Measurements from ENCODE around the gene PRDM10.
"Not testable (repeated sequence)": the region's sequence is repeated elsewhere in the genome, so short reads cannot be mapped to it uniquely, and the experiment has no call there.

Gene PRDM10

DNA sequence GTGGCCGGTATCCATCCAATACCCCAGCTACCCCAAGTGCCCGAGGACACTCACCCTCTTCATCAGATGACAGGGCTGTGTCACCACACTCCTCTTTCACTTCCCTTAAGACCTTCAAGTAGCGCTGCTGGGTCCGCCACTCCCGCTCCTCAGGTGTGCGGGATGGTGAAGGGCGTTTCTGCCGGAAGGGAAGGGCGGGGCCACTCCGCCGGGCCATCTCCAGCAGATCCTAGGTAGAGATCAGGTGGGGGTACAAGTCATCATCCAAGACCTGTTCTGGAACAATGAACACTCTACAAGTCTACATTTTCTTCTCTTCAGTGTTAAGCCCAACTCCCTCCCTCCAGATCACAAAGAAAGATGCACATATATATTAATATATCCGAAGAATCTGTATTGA, 117.3 kb downstream of the PRDM10 start:
- DNase-seq: no peak

DNA sequence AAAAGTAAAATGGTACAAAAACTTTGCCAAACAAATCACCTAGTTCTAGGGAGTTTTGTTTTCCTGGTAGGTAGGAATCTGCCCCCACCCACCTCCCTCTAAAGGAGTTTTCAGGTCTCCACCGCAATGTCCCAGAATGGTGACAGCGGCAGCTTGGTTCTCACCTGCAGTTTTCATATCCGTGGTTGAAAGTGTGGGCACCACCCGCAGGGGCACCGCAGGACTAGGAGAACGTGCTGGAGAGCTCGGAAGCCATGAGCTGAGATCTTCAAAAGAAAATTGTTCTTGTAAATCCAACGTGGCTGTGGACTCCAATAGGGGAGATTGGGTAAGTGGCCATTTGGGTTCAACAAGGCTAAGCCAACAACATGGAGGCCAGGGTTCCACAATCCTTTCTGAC, 118.1 kb downstream of the PRDM10 start:
- DNase-seq: no peak

DNA sequence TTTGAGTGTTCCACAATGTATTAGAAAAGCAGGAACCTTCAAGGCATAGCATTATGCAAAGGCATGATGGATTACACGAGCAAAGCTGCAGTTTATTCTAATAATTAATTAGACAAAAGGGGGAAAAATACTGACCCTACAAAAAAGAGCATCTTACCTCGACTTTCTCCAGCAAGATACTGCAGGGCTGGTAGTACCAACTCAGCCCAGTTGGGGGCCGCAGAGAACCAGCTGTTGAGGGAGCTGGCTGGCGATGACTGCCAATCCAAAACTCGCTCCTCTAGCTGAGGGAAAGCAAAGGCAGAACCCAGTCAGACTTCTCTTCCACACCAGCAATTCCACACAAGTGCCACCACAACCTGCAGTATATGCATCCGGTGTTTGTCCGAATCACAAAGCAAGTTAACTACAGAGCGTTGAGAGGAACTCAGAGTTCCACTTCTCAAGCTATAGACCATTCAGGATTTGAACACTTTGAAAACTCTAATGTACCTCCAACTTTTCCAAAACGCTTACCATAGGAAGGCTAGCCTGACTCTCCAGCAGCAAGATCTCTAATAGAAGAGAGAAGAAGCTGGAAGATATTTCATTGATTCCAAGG, 121.0 kb downstream of the PRDM10 start:
- peak; percentile 14 for DNase-seq

DNA sequence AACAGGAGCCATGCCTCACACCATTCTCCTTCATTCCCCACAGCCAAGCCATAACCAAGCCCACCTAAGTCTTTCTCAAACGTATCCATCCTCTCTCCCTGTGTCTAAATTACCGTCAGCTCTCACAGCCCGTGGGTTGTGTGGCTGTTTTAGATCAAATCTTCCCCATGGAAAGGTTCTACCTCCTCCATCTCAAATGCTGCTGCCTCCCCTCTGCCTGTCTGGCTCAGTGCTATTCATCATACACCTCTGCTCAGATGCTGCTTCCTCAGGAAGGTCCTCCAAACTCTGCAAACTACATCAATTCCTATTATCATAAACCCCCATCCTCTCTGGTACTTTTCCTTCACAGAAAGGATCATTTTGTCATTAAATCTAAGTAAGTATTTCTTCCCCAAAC, 122.3 kb downstream of the PRDM10 start:
- no peak for DNase-seq

DNA sequence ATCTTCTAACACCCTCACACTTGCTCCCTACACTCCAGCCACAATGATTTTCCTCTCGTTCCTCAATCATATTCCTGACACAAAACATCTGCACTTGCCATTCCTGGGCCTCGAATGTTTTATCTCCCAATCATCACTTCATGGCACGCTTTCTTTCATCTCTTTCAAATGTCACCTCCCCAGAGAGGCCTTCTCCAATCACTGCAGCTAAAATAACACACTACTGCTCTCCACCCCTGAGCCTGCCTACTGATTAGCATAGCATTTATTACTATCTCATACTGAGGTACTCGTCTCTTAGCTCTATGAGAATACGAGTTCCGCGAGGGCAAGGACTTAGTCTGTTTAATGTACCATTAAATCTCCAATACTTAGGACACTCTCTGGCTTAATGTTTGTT, 130.7 kb downstream of the PRDM10 start:
- no peak for DNase-seq

DNA sequence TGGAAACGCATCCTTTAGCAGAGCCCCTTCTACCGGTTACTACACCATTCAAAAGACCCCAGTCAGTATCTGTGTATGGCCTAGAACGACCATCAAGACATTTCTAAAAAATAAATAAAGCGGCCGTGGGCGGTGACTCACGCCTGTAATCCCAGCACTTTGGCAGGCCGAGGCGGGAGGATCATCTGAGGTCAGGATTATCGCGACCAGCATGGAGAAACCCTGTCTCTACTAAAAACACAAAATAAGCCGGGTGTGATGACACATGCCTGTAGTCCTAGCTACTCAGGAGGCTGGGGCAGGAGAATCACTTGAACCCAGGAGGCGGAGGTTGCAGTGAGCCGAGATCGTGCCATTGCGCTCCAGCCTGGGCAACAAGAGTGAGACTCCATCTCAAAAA, 134.0 kb downstream of the PRDM10 start:
- not testable (repeated sequence) for DNase-seq

DNA sequence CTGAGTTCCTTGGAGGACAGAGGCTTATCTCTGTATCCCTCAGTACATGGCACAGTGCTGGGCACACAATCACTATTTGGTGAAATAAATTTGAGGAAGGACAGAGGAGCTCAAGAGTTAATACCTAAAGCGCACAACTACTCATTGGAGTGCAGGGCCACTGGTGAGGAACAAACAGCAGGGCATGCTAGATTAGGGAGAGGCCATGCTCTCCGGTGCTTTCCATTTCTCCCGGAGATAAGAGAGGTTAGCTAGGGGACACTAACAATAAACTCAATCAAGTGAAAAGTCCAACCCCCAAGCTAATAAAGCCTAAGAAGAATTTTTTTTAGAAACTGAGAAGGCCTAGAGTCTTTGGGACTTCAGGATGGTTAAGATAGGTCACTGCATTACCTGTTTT, 136.3 kb downstream of the PRDM10 start:
- no peak for DNase-seq

DNA sequence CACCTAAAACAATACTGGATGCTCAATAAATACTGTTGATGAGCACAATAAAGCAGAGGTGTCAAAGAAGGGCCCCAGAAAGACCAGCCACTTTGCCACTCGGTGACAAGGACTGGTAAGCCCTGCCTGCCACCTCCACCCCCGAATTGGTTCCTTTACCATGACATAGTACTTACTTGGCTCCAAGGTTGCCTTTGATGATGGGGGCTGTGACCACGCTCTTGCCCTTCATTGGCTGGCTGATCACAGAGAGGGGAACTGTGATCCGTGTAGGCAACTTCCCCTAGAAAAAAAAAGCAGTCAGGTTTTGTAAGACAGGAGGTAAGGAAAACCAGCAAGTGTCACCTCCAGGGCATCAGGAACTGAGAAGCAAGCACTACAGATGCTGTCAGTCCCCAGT, 136.9 kb downstream of the PRDM10 start:
- DNase-seq: no peak

DNA sequence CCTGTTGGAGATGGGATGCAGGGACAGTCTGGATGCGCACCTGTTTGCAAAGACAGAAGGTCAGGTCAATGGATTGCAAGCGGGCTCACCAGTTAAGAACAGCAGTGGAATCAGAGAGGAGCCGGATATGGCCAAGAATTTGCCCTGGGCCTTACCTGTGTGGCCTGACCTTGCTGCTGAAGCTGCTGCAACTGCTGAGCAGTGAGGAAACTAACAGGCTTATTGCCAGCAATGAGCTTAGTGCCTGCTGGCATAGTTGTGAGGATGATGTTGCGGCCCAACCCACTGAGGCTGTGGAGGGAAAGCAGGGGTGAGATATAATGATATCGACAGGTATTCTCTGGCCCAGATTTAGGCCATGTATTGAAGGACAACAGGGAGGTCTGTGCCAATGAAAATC, 137.8 kb downstream of the PRDM10 start:
- DNase-seq: no peak

DNA sequence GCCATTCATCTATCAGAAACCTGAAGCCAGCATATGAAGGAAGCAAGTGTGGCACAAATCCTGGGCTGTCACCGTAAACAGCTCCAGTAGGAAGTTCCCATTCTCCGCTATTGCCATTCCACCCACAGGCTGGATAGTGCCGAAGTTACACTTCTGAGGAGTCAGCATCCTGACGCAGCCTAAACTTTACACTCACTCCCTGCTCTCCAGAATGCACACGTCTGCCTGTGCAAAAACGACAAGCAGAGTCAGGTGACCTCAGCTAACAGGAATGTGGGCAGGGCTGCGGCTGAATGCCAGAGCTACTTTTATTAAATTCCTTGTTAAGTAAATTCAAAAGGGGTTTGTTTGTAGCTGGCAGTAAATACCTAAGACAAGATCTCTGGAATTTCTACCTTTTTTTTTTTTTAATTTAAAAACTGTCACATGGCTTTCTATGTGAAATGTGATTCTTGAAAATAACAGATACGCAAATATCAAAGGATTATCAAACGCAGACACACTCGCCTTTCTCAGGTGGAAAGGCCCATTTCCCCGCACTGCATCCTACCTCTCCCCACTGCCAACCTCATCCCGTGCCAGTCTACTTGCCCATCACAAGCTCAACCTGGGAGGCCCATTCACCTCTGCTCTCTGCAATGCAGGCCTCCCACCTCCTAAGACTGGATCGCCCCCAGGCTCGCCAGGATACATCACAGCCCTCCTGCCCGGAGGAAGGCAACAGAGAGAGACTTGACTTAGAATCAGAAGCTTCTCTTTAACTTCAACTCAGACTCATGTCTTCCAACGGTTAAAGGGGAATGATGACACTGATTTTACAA, 140.7 kb downstream of the PRDM10 start:
- no peak for DNase-seq

DNA sequence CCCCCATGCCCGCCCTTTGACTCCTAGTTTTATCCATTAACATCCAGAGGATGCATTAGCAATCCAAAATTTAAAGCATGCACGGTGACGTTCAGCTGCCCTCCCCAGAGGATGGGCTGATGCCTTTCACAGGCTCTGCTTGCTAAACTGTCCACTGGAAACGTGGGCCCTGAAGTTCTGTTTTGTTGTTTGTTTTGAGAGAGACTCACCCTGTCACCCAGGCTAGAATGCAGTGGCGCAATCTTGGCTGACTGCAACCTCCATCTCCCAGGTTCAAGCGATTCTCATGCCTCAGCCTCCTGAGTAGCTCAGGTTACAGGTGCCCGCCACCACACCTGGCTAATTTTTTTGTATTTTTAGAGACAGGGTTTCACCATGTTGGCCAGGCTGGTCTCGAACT, 146.6 kb downstream of the PRDM10 start:
- no peak for DNase-seq

DNA sequence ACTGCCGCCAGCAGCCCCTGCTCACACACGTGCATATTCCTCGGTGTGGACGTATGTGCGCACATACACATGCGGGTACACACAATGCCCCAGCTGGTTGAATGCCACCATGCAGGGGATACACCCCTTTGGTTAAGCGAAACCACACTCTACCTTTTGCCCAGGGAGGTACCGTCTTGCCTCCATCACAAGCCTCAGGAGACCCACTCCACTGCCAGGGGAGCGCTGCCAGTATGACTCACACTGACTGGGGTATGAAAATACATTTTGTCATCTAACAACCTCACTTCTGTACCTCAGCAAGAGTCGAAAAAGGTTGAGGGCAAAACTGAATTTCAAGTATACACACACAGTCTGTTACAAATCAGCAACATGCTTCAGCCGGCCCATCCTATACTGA, 147.5 kb downstream of the PRDM10 start:
- no peak for DNase-seq

DNA sequence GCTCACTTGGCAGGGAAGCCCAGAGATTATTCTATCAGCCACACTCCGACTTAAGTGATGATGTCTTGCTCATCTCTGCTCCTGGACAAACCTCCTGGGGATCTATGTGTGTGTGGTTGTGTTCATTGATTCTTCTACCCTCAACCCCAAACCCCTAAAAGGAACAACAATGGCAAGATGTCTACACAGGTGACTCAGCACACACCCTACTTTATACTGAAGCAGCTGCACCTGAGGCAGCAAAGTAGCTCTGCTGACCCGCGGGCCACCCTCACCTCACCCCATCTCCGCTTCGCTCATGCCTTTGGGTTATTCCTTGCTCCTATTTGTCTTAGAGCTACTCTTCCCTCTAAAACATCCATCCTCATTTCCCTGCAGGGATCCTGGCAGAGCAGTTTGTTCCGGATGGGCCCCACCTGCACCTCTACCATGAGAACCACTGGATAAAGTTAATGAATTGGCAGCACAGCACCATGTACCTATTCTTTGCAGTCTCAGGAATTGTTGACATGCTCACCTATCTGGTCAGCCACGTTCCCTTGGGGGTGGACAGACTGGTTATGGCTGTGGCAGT, 148.3 kb downstream of the PRDM10 start:
- no peak for DNase-seq

DNA sequence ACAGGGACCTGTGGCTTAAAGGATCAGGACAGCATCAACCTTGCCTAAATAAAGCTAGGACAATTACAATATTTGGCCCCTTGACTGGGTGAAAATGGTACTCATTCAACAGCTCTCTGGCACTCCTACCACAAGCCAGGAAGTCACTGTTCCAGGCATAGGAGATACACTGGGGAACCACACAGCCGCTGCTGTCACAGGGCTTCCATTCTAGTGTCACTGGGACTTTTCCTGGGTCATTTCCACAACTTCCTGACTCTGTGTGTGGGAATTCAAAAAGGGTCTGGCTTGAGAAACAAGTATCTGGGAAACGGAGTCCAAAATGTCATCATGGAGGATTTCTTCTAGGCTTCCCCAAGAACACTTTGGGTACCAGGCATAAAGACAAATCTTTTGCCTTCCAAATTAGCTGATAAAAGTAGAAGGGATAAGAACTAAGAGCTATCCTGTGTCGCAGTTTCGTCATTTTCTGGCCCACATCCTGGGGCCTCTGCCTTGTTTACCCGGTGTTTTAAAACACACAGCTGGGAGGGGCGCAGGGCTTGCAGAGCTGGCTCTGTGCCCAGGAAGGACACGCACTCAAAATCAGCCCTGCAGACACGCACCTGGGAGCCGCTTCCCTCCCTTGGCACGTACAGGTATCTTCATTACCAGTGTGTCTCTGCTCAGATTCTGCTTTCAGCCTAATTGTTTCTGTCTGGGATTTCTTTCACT, 149.0 kb downstream of the PRDM10 start:
- DNase-seq: peak; percentile 32

DNA sequence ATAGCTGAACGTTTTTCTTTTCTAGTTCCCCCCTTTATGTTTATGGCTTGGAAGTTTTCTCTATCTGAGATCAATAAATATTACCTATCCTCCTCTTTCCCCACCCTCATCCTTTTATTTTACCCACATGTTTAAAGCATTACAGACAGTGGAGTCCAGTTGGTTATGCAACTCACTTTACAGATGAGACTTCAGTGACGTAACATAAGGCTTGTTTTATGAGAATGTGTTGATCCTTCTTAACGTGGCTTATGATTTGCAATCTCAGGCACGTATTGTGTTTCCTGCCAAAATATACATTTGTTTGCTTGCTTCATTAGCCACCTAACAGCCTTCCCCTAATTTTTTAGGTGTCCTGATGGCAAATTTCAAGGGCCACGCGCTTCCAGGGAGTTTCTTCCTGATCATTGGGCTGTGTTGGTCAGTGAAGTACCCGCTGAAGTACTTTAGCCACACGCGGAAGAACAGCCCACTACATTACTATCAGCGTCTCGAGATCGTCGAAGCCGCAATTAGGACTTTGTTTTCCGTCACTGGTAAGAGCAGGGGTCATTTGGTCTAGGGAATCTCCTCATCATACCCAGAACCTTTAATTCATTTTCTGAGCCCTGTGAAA, 150.4 kb downstream of the PRDM10 start:
- DNase-seq: no peak
